GDM1 (cell line): ENCODE results near the gene HNF4A.

Source experiments
- DNase-seq: peaks from one replicate; lab custom pipeline; 2025; lab: John Stamatoyannopoulos, UW

Gene HNF4A

DNA sequence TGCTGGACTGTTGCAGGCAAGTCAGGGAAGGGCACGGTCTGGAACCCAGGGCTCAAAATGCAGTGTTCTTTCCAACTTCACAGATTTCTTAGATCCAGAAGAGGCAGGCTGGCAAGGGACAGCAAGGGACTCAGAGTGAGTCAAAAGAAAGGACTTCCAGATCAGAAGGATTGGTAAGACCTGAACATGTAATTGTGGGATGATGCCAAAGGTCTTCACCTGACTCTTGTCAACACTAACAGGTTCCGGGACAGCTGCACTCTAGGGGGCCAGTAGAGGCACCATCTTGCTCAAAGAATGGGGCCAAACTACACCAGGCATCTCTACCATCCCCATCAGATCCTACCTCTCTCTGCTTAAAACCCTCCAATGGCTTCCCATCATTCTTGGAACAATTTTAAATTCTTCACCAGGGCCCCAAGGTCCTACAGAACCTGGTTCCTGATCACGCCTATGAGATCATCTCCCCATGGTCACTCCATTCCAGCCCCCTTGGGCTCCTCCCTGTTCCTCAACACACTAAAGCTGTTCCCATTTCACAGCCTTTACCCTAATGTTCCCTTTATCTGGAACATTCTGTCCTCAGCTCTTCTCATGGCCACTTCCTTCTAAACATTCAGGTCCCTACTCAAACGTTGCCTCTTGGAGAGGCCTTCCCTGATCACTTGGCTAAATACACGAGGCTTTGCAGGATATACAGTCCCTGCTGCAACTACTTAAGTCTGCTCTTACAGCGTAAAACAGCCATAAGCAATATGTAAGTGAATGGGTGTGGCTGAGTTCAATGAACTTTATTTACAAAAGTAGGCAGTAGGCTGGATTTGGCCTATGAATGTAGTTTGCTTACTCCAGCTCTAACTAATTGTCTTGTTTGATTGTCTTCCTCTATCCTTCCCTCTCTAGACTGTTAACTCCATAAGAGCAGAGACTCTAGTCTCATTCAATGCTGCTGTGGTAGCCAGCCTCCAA lies 90.5 kb downstream of the HNF4A start:
- no peak for DNase-seq

DNA sequence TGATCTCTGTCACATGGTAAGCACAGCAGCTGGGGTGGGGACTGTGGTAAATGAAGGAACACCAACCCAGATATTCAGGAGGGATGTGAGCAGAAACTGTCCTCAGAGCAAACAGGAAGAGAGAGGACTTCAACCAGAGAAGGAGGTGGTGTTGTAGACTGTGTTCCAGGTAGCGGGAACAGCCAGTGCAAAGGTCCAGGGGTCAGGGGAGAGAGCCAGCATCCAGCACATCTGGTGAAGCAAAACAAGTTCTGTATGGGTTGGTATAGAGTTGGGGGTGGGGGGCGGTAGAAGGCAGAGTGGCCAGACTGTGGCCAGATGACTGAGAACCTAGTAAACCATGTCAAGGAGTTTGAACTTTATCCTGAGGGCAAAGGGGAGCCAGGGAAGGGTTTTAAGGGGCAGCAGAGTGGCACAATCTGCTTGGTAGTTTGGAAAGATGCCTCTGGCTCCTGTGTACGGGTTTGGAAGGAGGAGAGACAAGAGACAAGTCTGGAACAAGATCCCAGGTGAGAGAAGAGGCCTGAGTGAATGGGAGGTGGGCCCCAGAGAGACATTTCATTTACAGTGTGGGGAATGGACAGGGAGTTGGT lies 92.4 kb downstream of the HNF4A start:
- DNase-seq: no peak

DNA sequence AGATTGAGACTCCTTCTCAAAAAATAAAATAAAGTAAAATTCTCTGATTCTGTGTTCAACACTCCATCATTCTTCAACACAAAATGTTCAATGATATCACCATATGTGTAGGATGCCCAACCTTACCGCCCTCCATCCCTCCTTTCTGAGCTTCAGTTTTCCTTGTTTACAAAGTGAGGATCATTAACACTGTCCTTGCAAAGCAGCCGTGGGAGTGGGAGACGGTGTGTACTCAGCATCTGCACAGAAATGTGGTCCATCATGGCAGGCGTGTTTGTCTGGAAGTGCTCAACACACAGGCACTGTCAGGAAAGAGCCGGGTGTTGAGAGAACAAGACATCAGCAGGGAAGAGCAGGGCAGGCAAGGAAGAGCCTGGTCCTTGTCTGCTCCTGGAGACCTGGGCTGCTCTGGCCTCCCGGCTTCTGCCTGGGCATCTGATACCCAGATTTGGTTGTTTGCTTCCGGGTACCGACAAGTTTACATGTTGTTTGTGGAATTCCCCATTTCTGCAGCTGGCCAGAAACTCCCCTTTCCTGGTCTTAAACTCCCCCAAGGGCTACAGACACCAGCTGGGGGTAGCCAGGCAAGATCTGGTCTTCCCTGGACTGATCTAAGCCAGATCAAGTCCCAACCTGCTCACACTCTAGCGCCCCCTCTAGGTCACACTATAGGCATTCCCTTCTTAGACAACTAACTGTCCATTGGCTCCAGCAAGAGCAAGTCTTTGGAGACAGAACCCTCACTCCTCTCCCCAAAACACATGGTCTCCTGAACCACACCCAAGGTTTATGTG lies 93.5 kb downstream of the HNF4A start:
- no peak for DNase-seq

DNA sequence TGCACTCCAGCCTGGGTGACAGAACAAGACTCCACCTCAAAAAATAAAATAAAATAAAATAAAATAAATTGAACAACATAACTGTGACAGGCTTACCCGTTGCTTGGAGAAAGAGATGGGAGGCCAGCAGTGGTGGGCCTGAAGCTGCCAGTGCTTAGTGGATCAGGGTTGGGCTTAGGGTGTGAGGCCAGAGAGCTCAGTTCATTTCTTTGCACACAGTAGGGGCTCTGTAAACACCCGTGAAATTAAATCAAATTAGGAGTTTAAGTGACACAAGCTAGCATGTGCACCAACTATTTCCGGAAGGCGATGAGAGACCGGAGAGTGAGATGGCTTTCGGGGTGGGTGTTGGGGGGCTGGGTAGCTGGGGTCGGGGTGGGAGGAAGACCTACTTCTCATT lies 94.4 kb downstream of the HNF4A start:
- DNase-seq: no peak

DNA sequence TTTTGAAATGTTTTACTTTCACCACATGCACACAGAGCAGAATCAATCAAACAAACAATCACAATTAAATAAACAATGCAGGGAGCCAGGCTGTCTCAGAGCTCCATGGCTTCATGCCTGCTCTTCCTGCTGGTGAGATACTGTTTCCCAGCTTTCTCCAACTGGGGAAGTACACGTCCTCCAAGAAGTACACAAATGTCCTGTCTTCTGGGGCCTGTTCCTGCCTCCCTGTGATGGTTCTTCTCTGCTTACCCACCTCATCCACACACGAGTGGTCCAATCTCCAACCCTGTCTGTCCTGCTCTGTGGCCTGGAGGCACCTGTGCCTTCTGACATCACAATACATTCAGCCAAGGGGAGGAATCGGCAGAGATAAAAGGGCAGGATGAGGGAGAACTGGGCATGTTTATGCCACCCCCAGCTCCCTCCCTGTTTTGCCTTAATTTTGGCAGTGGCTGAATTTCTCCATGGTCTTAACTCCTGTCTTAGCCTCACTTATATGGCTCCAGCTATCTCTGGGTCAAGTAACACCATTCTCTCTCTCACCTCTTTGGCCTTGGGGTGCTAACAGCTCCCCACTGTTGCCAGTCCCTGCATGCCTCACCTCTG lies 94.9 kb downstream of the HNF4A start:
- DNase-seq: no peak

DNA sequence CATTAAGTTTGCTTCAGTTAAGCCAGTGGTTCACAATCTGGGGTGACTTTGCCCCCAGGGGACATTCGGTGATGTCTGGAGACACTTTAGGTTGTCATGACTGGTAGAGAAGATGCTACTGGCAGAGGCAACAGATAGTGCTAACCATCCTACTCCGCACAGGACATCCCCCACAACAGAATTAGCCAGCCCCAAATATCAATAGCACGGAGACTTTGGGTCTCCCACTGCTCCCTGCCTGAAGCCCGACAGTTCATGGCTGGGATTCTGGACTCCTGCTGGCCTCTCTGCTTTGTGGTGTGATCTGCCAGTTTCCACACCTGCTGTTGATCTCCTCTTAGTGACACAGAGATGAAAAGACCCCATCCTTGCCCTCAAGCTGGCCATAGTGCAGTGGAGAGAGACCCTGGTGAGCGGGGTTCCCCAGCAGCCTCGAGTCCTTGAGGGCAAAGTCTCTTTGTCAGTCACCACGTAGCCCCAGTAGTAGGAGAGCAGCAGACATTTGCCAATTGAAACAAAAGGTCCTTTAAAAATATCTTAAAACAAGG lies 95.5 kb downstream of the HNF4A start:
- no peak for DNase-seq

DNA sequence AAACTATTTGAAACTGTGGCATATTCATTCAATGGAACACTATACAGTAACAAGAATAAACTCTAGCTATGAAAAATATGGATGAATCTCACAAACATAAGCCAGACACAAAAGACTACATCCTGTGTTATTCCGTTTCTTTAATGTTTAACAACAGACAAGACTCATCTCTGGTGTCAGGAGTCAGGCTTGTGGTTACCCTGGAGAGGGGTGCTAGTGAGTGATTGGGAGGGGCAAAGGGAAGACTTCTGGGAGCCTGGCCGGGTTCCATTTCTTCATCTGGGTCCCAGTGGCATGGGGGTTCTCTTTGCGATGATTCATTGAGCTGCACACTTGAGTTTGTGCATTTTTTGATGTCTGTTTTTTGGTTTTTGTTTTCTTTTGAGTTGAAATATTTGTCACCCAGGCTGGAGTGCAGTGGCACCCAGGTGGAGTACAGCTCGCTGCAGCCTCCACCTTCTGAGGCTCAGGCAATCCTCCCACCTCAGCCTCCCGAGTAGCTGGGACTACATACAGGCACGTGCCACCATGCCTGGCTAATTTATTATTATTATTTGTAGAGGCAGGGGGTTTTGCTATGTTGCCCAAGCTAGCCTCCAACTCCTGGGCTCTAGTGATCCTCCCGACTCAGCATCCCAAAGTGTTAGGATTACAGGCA lies 98.9 kb downstream of the HNF4A start:
- no peak for DNase-seq

DNA sequence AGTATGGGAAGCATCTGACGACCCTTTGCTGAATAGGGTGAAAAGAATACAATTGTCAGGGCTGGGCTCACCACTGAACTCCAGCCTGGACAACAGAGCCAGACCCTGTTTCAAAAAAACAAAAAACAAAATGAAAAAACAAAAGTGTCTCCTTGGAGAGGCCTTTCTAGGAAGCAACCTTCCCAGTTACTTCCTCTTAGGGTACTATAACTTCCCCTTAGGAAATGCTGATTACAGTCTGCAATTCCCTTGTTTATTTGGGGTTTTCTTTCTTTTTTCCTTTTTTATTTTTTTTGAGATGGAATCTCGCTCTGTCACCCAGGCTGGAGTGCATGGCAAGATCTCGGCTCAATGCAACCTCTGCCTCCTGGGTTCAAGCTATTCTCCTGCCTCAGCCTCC lies 99.6 kb downstream of the HNF4A start:
- no peak for DNase-seq

DNA sequence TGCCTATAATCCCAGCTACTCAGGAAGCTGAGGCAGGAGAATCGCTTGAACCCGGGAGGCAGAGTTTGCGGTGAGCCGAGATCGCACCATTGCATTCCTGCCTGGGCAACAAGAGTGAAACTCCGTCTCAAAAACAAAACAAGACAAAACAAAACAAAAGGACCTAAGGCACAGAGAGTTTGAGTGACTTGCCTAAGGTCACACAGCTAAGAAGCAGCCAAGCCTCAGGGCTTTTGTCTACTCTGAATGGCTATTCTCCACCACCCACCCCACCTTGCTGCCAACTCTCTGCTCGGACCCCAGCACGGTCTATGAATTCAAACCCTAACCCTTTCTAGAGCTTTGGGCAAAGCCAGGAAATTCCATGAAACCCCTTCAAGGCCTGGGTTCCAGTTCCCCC lies 101.1 kb downstream of the HNF4A start:
- DNase-seq: no peak

DNA sequence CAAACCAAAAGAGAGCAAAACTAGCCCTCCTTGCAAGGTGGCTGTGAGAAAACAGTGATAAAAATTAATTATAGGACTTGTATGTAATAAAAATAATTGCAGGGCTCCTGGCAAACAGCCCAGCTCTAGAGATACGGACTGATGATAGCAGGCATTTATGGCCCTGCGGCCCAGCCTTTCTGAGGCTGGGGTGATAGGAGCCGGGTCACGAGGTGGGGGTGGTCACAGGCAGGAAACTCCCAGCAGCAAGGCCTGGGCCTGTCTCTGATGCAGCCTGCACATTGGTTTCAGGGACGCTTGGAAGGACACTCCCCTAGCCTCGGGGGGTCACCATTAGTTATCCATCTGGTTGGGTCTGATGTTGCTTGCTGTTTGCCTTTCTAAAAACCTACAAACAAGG lies 101.5 kb downstream of the HNF4A start:
- DNase-seq: no peak

DNA sequence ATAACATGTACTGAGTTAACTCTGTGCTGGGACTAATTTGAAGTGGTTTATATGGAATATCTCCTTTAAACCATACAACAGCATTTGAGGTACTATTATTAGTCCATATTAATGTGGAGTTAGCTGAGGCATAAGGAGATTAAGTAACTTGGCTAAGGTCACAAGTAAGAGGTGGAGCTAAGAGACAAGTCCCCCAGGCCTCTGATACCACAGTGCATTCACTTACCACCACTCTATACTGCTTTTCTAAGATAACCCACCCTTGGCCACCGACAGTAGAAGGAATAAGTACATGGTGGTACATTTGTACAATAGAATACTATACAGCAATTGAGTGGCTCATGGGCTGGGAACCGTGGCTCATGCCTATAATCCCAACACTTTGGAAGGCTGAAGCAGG lies 103.8 kb downstream of the HNF4A start:
- no peak for DNase-seq

DNA sequence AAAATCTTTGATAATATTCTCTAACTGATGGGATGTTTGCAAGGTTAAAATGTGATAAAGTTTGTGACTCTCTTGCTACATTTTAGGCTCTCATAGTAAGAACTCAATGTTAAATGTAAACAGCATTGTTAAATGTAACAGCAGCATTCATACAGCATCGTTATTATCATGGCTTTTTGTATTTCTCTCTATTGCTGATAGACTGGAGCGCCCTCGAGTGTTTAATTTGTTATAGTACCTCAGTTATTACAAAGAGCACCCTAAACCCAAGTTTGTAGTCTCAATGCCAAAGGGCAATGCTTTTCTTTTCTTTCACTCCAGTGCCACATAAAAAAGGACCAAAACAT lies 105.3 kb downstream of the HNF4A start:
- DNase-seq: no peak

DNA sequence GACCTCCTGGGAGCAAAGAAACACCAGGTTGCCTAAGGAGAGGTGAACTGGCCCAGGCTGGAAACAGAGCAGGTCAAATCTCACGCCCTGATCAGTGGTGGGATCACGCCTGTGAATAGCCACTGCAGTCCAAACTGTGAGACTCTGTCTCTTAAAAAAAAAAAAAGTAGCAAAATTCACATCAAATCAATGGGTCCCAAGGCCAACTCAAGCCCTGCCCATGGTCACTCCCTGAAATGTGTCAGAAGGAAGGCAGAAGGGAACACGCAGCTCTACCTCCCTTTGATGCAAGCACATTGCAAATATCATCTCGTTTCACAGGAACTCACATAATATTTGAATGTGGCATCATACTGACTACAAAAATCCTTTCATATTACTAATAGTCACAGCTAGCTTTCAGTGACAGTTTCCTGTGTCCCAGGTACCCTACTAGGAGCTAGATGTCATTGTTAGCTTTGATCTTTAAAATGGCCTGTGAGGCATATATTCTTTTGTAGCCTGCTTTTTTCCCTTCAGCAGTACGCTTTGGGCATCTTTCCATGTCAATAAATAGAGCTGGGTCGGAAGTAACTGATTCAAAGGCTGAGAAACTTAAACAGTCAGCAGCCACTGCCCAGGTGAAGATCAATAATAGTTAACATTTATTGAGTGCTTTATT lies 105.8 kb downstream of the HNF4A start:
- no peak for DNase-seq

DNA sequence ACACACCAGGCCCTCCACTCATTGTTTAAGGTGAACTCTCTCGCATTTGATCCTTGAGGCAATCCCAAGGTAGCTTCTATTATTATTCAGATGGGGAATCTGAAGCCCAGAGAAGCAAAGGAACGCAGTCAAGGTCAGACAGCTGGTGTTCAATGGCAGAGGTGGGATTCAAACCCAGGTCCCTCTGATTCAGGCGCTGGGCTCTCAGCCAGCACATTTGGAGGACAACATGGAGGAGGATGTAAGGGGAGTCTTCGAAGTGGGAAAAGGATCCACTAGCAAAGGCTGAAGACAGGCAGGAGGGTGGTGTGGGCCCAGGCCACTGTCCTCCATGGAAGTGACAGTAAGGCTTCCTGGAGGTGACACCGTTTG lies 106.3 kb downstream of the HNF4A start:
- DNase-seq: no peak

DNA sequence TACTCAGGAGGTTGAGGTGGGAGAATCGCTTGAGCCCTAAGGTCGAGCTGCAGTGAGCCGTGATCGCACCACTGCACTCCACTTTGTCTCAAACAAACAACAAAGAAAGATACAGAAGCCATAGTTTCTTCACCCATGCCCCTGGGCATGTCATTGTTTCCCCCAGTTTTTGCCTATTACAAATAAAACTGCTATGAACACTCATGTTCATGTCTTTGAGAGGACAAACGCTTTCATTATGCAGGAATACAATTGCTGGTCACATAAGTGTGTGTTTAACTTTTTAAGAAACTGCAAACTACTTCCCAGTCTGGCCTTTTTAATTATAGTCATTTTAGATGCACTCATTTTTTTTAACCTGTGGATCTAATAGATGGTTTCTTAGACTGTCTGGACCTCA lies 108.0 kb downstream of the HNF4A start:
- DNase-seq: no peak

DNA sequence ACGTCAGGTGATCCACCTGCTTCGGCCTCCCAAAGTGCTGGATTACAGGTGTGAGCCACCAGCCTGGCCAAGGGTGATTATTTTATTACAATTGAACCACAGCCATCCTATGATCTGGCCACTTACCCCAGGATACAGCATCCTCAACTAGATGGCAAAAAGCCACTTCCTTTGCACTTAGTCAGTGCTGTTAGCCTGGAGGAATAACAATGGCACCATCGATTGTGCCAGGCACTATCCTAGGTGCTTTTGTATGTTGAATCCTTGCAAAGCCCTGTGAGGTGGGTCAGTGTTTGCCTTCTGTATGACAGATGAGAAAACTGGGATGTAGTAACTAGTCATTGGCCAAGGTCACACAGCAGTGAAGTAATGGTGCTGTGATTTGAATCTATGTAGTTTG lies 109.0 kb downstream of the HNF4A start:
- no peak for DNase-seq

DNA sequence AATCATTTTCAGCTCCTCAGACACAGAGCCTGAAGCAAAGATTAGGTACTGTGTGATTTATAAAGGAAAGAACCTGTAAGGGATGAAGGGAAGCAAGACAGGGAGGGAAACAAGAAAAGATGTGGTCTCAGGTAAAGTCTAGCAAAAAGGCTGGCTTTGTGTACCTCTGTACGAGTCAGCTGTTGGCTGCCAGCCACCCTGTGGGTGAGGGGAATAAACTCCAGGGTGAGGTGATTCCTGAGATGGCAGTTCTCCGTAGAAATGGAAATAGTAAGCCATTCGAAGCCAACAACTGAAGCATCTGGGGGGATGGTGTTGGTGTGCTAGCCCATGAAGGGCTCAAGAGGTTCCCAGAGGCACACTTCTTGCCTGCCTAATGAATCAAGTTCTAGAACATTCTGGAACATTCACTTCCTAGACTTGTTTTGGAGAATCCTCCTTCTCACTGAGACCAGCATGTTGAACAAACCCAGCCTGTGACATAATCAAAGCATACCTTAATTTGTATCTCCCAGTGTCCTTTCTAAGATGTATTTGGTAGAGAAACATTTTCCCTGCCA lies 109.6 kb downstream of the HNF4A start:
- DNase-seq: no peak

DNA sequence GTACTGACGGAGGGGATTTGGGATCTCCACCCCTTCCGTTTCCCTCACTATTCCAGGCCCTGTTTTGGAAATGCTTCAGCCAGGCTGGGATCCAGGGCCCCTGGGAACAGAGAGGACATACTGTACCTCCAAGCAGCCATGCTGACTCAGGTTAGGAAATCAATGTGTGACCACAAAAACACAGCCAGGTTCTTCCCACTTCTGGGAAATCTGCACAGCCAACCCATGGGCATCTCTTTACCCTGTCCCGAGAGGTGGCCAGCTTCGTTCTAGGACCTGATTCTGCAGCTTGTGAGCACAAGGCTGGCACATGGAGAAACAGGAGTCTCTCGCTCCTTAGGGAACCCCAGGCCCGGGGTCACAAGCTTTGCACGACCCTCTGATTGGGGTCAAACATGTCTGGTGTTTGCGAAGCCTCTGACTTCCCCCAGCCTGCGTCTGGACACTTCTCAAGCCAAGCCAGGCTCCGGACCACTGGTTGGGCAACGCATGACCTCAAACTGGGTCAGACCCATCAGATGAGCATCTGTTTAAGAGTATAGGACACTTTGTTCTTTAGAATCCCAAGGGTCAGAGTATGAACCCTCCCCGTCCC lies 111.9 kb downstream of the HNF4A start:
- no peak for DNase-seq

DNA sequence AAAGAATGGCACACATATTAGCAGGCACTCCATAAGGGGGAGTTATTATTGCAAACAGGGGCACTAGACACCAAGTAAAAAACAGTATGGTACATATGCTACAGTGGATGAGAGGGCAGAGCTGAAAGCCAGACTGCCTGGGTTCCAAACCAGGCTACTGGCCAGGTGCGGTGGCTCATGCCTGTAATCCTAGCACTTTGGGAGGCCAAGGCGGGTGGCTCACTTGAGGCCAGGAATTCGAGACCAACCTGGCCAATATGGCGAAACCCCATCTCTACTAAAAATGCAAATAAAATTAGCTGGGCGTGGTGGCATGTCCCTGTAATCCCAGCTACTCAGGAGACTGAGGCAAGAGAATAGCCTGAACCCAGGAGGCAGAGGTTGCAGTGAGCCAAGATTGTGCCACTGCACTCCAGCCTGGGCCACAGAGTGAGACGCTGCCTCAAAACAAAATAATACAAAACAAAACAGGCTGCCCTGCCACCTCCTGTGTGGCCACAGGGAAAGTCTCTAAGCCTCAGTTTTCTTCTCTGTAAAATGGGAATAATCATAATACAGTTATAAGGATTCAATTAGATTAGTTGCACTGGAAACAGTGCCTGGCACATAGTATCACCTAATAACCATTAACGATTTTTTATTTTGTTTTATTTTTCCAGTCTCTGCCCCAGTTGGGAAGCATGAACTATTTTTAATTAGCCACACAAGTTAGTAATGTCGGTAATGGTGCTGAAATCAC lies 112.7 kb downstream of the HNF4A start:
- no peak for DNase-seq

DNA sequence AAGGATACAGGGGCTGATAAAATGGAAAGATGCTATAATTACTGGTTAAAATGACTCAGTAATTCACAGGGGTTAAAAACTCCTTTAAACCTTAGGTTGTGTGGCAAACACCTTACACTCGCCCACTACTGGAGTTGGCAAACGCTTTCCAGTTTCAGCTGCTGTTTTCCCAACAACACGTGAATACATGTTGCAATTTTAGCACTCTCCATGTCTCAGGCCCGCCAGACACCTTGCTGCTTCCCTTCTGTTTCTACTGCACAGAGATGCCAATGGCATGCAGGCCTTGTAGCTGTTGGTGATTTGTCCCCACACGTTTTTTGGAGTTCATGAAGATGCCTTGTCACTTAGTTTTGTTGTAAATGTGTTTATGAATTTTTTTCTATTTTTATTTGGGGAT lies 114.8 kb downstream of the HNF4A start:
- DNase-seq: no peak
